Gastrocnemius medialis (tissue), 4 donors: ENCODE measurements around the gene FGFRL1. TPM values are rescaled to one million over a fixed set of nuclear protein-coding genes. Genes with fewer than 3 reads are reported as not detected.

ENCODE experiments used
- ATAC-seq, 2 donors: fragments of 150-250 bp; one replicate each; pipeline ENCODE4 v1.9.1; 2016
- DNase-seq, 2 donors: peaks; one replicate each; pipeline ENCODE4 v3.0.0-alpha.2; 2019
- H3K27ac ChIP-seq, 4 donors: fragments of 200-600 bp; sonication (generic); 1 replicate in 1 of 4; 2 replicates in 3 of 4; pipeline ENCODE4 v1.5.1; 2016 to 2018; ENCODE audit warnings: mild to moderate bottlenecking in 2 of 4, moderate library complexity in 1 of 4
- H3K27me3 ChIP-seq, 3 donors: fragments of 200-600 bp; sonication (generic) in 2 of 3; 1 replicate in 1 of 3; 2 replicates in 2 of 3; pipeline versions ENCODE4 v1.5.1 to v1.6.0; 2016 to 2019; ENCODE audit warnings: mild to moderate bottlenecking in 1 of 3, moderate library complexity in 1 of 3
- H3K36me3 ChIP-seq, 2 donors: fragments of 200-600 bp; sonication (generic) in 1 of 2; one replicate each; pipeline ENCODE4 v1.5.1; 2017 to 2018
- H3K4me1 ChIP-seq, 2 donors: fragments of 200-600 bp; sonication (generic) in 1 of 2; one replicate each; pipeline ENCODE4 v1.5.1; 2016 to 2017; ENCODE audit warnings: mild to moderate bottlenecking in 2 of 2
- H3K4me3 ChIP-seq, 4 donors: fragments of 200-600 bp; sonication (generic) in 3 of 4; 1 replicate in 1 of 4; 2 replicates in 3 of 4; pipeline ENCODE4 v1.5.1; 2016 to 2019; ENCODE audit warnings: mild to moderate bottlenecking in 2 of 4
- H3K9me3 ChIP-seq, 3 donors: fragments of 200-600 bp; sonication (generic) in 2 of 3; 1 replicate in 1 of 3; 2 replicates in 2 of 3; pipeline ENCODE4 v1.5.1; 2016 to 2019
- CTCF ChIP-seq, 5 experiments: fragments of 450-650 bp in 3 of 5; fragments of 200-600 bp in 2 of 5; sonication (generic) in 2 of 5; IDR thresholded peaks in 4 of 5; conservative IDR thresholded peaks in 1 of 5; 1 replicate in 4 of 5; 2 replicates in 1 of 5; pipeline ENCODE4 v1.5.1; 2016 to 2019; ENCODE audit warnings: antibody characterized with exemption in 5 of 5, mild to moderate bottlenecking in 3 of 5, moderate library complexity in 3 of 5
- POLR2A ChIP-seq, 2 donors: fragments of 450-650 bp; IDR thresholded peaks; one replicate each; pipeline ENCODE4 v1.6.1; 2017; ENCODE audit warnings: antibody characterized with exemption in 2 of 2, mild to moderate bottlenecking in 2 of 2, moderate library complexity in 2 of 2
- in situ Hi-C, 4 donors: fragments of 200-750 bp; cut with MboI; loops; one replicate each; pipeline versions ENCODE4 v1.15.0 to v1.8.0; 2017; ENCODE audit warnings: low sequenced_read_pairs in 4 of 4
- intact Hi-C: fragments of 100-400 bp; cut with DNase I; formaldehyde crosslinking; loops from one replicate; pipeline ENCODE4 v1.15.1; 2023; ENCODE audit warnings: low total_unique reads
- total RNA-seq, 4 donors: library from RNA; depleted of rRNA; stranded (reverse); fragments of >200 nt; gene quantifications; one replicate each; pipeline versions ENCODE4 v1.1.0 to v1.2.3, GENCODE V29; 2016

Gene FGFRL1
- total RNA-seq, 4 donors from 2014 or later = 10.4 to 32.4 (median 15.2) TPM

- no peaks in the 10 kb centered on the region for H3K9me3 ChIP-seq
- intact Hi-C loops (no loop called here), in situ Hi-C loops (no loop called here)
- ATAC-seq (no peak), DNase-seq (no peak)
- H3K4me1 ChIP-seq = peaks cover 0 to 6% of the 10 kb centered on the region in 2 donors
- no peaks in the 10 kb centered on the region for H3K36me3 ChIP-seq
- no peak overlapping the region for H3K4me3 ChIP-seq
- no peak overlapping the region for H3K27ac ChIP-seq
- H3K27me3 ChIP-seq = peaks cover 87 to 92% (median 91%) of the 10 kb centered on the region in 3 donors
- TF ChIP-seq POLR2A (IDR thresholded peaks at IDR 0.05) (no peak), CTCF (IDR thresholded peaks at IDR 0.05 in 4 of 5, conservative IDR thresholded peaks at IDR 0.05 in 1 of 5) (no peak)
These were observed 8.0 kb upstream of the FGFRL1 start for GRCh38 chr4:1003271-1004070.

- intact Hi-C loops (no loop called here), in situ Hi-C loops (no loop called here)
- H3K27me3 ChIP-seq = peaks cover 86 to 88% (median 87%) of the 10 kb centered on the region in 3 donors
- ATAC-seq (no peak), DNase-seq (no peak)
- TF ChIP-seq CTCF (IDR thresholded peaks at IDR 0.05 in 4 of 5, conservative IDR thresholded peaks at IDR 0.05 in 1 of 5) (no peak), POLR2A (IDR thresholded peaks at IDR 0.05) (no peak)
- H3K27ac ChIP-seq = no peak overlapping the region
- H3K9me3 ChIP-seq = no peaks in the 10 kb centered on the region
- H3K4me3 ChIP-seq = no peak overlapping the region
- H3K36me3 ChIP-seq = no peaks in the 10 kb centered on the region
- H3K4me1 ChIP-seq = peaks cover 4 to 10% of the 10 kb centered on the region in 2 donors
These were observed 7.4 kb upstream of the FGFRL1 start for GRCh38 chr4:1004071-1004418.

GRCh38 chr4:1004557-1005485, 6.6 kb upstream of the FGFRL1 start:
- peaks cover 7 to 10% of the 10 kb centered on the region in 2 donors for H3K4me1 ChIP-seq
- no peak overlapping the region for H3K4me3 ChIP-seq
- ATAC-seq (no peak), DNase-seq (no peak)
- in situ Hi-C loops = no loop called here
- no peak overlapping the region for H3K27ac ChIP-seq
- no peaks in the 10 kb centered on the region for H3K9me3 ChIP-seq
- TF ChIP-seq CTCF (IDR thresholded peaks at IDR 0.05 in 4 of 5, conservative IDR thresholded peaks at IDR 0.05 in 1 of 5) = no peak
- no peak for TF ChIP-seq POLR2A (IDR thresholded peaks at IDR 0.05)
- H3K27me3 ChIP-seq = peaks cover 81 to 83% (median 83%) of the 10 kb centered on the region in 3 donors
- no peaks in the 10 kb centered on the region for H3K36me3 ChIP-seq
- intact Hi-C loops = no loop called here

GRCh38 chr4:1006856-1007255, 4.6 kb upstream of the FGFRL1 start:
- Histone ChIP-seq H3K36me3 (no peaks in the 10 kb centered on the region), H3K27me3 (peaks cover 60 to 63% (median 63%) of the 10 kb centered on the region in 3 donors), H3K9me3 (no peaks in the 10 kb centered on the region), H3K4me1 (peaks cover 13 to 19% of the 10 kb centered on the region in 2 donors), H3K27ac (no peak overlapping the region), H3K4me3 (no peak overlapping the region)
- no peak for DNase-seq
- ATAC-seq = no peak
- TF ChIP-seq POLR2A (IDR thresholded peaks at IDR 0.05) (no peak), CTCF (IDR thresholded peaks at IDR 0.05 in 4 of 5, conservative IDR thresholded peaks at IDR 0.05 in 1 of 5) (no peak)
- in situ Hi-C loops (no loop called here), intact Hi-C loops (no loop called here)
